Thoracic aorta (tissue), 2 donors: ENCODE measurements around the gene MMS22L. TPM values are rescaled to one million over a fixed set of nuclear protein-coding genes. Genes with fewer than 3 reads are reported as not detected.

ENCODE experiments used
- ATAC-seq: fragments of 150-250 bp; one replicate; pipeline ENCODE4 v1.8.0; 2017; ENCODE audit warnings: low read depth; ENCODE audit not compliant: insufficient number of reproducible peaks, low FRiP score
- DNase-seq: peaks from one replicate; pipeline ENCODE4 v3.0.0-alpha.2; 2020; ENCODE audit warnings: low spot score
- H3K27ac ChIP-seq, 2 donors: fragments of 200-600 bp; sonication (generic); 1 replicate in 1 of 2; 2 replicates in 1 of 2; pipeline ENCODE4 v1.5.1; 2016; ENCODE audit warnings: mild to moderate bottlenecking in 2 of 2, moderate library complexity in 2 of 2
- H3K27me3 ChIP-seq: fragments of 200-600 bp; sonication (generic); replicated peaks from 2 replicates; pipeline ENCODE4 v1.6.0; 2016; ENCODE audit warnings: mild to moderate bottlenecking; ENCODE audit not compliant: insufficient read depth
- H3K36me3 ChIP-seq: fragments of 200-600 bp; sonication (generic); one replicate; pipeline ENCODE4 v1.5.1; 2016
- H3K4me1 ChIP-seq, 2 donors: fragments of 200-600 bp; sonication (generic); 1 replicate in 1 of 2; 2 replicates in 1 of 2; pipeline versions ENCODE4 v1.5.1 to v1.6.0; 2016; ENCODE audit warnings: low read depth in 2 of 2, mild to moderate bottlenecking in 1 of 2; ENCODE audit not compliant: control insufficient read depth in 1 of 2
- H3K4me3 ChIP-seq: fragments of 200-600 bp; sonication (generic); 2 replicates; pipeline ENCODE4 v1.5.1; 2016; ENCODE audit warnings: mild to moderate bottlenecking
- H3K9me3 ChIP-seq: fragments of 200-600 bp; sonication (generic); 2 replicates; pipeline ENCODE4 v1.5.1; 2016
- CTCF ChIP-seq: fragments of 200-600 bp; sonication (generic); IDR thresholded peaks from one replicate; pipeline ENCODE4 v1.5.1; 2019; ENCODE audit warnings: antibody characterized with exemption
- total RNA-seq, 2 donors: library from RNA; depleted of rRNA; stranded (reverse); fragments of >200 nt; gene quantifications; one replicate each; pipeline versions ENCODE4 v1.1.0 to v1.2.3, GENCODE V29; 2016

The MMS22L gene
- total RNA-seq, 2 donors from 2014 or later: 4.3 to 5.3 TPM

- Histone ChIP-seq H3K4me3 (no peak overlapping the region), H3K4me1 (no peaks in the 10 kb centered on the region), H3K27ac (no peak overlapping the region), H3K36me3 (no peaks in the 10 kb centered on the region), H3K9me3 (no peaks in the 10 kb centered on the region), H3K27me3 (no peaks in the 10 kb centered on the region)
- no peak for TF ChIP-seq CTCF
- DNase-seq (no peak), ATAC-seq (no peak)
These were observed 144.4 kb downstream of the MMS22L start for GRCh38 chr6:97138581-97138980.

- TF ChIP-seq CTCF: no peak
- Histone ChIP-seq H3K27me3 (no peaks in the 10 kb centered on the region), H3K36me3 (no peaks in the 10 kb centered on the region), H3K9me3 (no peaks in the 10 kb centered on the region), H3K4me1 (no peaks in the 10 kb centered on the region), H3K27ac (no peak overlapping the region), H3K4me3 (no peak overlapping the region)
- ATAC-seq: no peak
- no peak for DNase-seq
These were observed 146.2 kb downstream of the MMS22L start for GRCh38 chr6:97136626-97137358.

- Histone ChIP-seq H3K9me3 (no peaks in the 10 kb centered on the region), H3K27ac (no peak overlapping the region)
These were observed 149.9 kb downstream of the MMS22L start for GRCh38 chr6:97133067-97133466.

GRCh38 chr6:97129106-97129505 is 153.9 kb downstream of the MMS22L start:
- Histone ChIP-seq H3K36me3 (no peaks in the 10 kb centered on the region), H3K4me3 (no peak overlapping the region), H3K27me3 (no peaks in the 10 kb centered on the region), H3K9me3 (no peaks in the 10 kb centered on the region), H3K4me1 (no peaks in the 10 kb centered on the region), H3K27ac (no peak overlapping the region)
- no peak for TF ChIP-seq CTCF
- DNase-seq (no peak), ATAC-seq (no peak)

More at GRCh38 chr6:97133067-97133466, 149.9 kb downstream of the MMS22L start:
- no peaks in the 10 kb centered on the region for H3K4me1 ChIP-seq
- H3K4me3 ChIP-seq: no peak overlapping the region
- TF ChIP-seq CTCF: no peak
- ATAC-seq: no peak
- no peak for DNase-seq
- H3K27me3 ChIP-seq: no peaks in the 10 kb centered on the region
- H3K36me3 ChIP-seq: no peaks in the 10 kb centered on the region

GRCh38 chr6:97128507-97128906 is 154.5 kb downstream of the MMS22L start:
- no peak for DNase-seq
- no peak overlapping the region for H3K4me3 ChIP-seq

More at GRCh38 chr6:97128507-97128906, 154.5 kb downstream of the MMS22L start:
- Histone ChIP-seq H3K36me3 (no peaks in the 10 kb centered on the region), H3K27ac (no peak overlapping the region), H3K27me3 (no peaks in the 10 kb centered on the region), H3K9me3 (no peaks in the 10 kb centered on the region), H3K4me1 (no peaks in the 10 kb centered on the region)
- no peak for TF ChIP-seq CTCF
- ATAC-seq: no peak
